GM21367 (cell line): ENCODE data around the gene CWC15.
"Not testable (repeated sequence)": the region's sequence is repeated elsewhere in the genome, so short reads cannot be mapped to it uniquely, and the experiment has no call there.

Experiments
- ATAC-seq: cut with Tn5 transposase; IDR thresholded peaks from one replicate; pipeline ENCODE4 v1.9.1; 2021; ENCODE audit not compliant: unreplicated experiment

Gene CWC15

DNA sequence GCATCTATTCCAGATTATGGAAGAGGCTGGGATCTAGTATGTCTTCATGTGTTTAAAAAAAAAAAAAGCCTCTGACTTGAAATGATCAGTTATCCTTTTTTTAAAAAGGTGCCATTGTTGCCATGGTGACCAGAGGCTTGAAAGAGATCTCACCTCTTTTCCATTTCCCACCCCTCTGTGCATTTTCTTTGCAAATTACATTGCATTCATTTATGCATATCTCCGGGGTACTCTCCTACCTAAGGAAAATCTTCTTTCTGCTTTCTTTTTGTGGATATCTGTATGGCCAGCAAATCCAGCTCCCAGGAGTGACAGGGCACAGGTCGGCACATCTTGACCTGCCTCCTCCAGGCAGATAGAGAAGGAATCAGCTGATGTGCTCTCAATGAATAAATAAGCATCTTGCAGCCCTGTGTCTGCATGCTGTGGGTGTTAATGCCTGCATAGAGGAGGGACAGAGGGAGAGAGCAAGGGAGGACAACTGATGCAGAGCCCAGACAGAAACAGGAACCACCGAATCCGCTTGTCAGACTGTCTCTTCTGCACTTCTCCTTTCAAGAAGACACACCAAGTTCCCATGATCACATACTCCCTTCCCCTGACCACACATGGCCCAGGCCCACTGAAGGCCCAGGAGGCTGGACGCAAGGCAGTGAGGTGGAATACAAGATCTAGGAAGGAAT, 50.9 kb downstream of the CWC15 start:
- no peak for ATAC-seq

DNA sequence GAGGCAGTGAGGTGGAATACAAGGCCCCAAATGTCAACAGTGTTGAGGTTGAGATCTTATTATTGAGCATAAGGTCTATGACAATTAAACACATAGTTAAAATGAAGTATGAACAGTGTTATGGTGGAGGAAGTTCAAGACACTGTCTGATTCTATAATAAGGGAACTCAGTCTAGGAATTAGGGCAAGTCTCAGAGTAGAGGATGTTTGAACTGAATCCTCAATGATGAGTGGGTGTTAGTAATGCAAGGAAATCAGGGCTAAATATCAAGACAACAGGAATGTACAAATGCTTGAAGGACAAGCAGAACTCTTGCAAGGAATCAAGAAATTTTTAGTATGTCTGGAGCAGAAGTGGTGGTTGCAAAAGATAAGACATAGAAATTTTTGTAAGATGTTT, 53.0 kb downstream of the CWC15 start:
- ATAC-seq: no peak

DNA sequence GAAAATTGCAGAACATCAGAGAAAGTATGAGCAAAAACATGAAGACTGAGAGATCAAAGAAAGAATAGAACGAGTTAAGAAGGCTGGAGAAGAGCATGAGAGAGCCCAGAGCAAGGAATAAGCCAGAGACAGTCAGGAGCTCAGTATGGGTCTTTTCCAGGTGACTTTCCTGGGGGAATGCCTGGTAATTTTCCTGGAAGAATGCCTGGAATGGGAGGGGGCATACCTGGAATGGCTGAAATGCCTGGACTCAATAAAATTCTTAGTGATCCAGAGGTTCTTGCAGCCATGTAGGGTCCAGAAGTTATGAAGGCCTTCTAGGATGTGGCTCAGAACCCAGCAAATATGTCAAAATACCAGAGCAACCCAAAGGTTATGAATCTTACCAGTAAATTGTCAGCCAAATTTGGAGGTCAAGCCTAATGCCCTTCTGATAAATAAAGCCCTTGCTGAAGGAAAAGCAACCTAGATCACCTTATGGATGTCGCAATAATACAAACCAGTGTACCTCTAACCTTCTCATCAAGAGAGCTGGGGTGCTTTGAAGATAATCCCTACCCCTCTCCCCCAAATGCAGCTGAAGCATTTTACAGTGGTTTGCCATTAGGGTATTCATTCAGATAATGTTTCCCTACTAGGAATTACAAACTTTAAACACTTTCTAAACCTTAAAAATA, 59.5 kb downstream of the CWC15 start:
- ATAC-seq: not testable (repeated sequence)

DNA sequence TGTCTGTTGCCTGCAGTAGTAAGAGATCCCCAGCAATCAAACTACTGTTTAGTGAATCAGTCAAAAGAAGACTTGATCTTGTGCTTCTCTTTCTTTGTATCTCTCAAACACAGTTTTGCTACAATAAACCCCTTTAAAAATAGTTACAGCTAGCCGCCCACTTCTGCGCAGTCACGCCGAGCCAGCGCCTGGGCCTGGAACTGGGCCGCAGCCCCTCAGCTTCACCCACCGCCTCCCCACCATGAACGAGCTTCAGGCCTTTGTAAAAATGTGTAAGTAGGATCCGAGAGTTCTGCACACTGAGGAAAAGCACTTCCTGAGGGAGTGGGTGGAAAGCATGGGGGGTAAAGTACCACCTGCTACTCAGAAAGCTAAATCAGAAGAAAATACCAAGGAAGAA, 60.5 kb downstream of the CWC15 start:
- no peak for ATAC-seq
